Caco-2 (cell line): Measurements from ENCODE around the gene FGD5. TPM values are rescaled to one million over a fixed set of nuclear protein-coding genes. Genes with fewer than 3 reads are reported as not detected.

Experiments
- BruUV-seq: library from RNA; stranded (reverse); fragments of 400-500 nt; replicated peaks from 2 replicates; lab custom pipeline; 2021; lab: Mats Ljungman, UMichigan
- CTCF ChIA-PET: fragments of 300-600 bp; sonication (Branson Sonifier 250); formaldehyde crosslinking; loops from one replicate; lab custom pipeline; 2022; ENCODE audit warnings: antibody characterized with exemption; lab: Charles Lee
- POLR2A ChIA-PET: fragments of 300-600 bp; sonication (Branson Sonifier 250); formaldehyde crosslinking; loops from one replicate; lab custom pipeline; 2022; ENCODE audit warnings: antibody characterized with exemption; lab: Charles Lee
- DNase-seq, 2 experiments: peaks; one replicate each; pipeline versions ENCODE4 v3.0.0 to v3.0.0-alpha.2; 2020 to 2022
- H3K27me3 ChIP-seq: replicated peaks from 2 replicates; pipeline ENCODE4 v1.6.0; 2011; ENCODE audit warnings: low read length; ENCODE audit not compliant: control insufficient read depth, insufficient read depth
- H3K36me3 ChIP-seq: 2 replicates; pipeline ENCODE4 v1.5.1; 2011; ENCODE audit warnings: low read length; ENCODE audit not compliant: control insufficient read depth, insufficient read depth
- H3K4me1 ChIP-seq: fragments of 250-450 bp; sonication (Bioruptor Pico); 2 replicates; pipeline ENCODE4 v1.5.1; 2020; ENCODE audit warnings: mild to moderate bottlenecking
- H3K4me3 ChIP-seq: 2 replicates; pipeline ENCODE4 v1.5.1; 2011; ENCODE audit warnings: low read depth, mild to moderate bottlenecking, control low read depth, low read length
- H3K9me3 ChIP-seq: fragments of 250-450 bp; sonication (Bioruptor Pico); 2 replicates; pipeline ENCODE4 v1.5.1; 2020; ENCODE audit warnings: mild to moderate bottlenecking, moderate library complexity
- H3K27ac Mint-ChIP-seq: one replicate; pipeline ENCODE4 v1.8.0; 2022; ENCODE audit warnings: mixed read lengths; ENCODE audit not compliant: unreplicated experiment
- H3K27me3 Mint-ChIP-seq: one replicate; pipeline ENCODE4 v1.8.0; 2022; ENCODE audit warnings: mixed read lengths; ENCODE audit not compliant: insufficient read depth, unreplicated experiment
- H3K36me3 Mint-ChIP-seq: one replicate; pipeline ENCODE4 v1.8.0; 2022; ENCODE audit warnings: mild to moderate bottlenecking, mixed read lengths; ENCODE audit not compliant: insufficient read depth, unreplicated experiment
- H3K4me1 Mint-ChIP-seq: one replicate; pipeline ENCODE4 v1.8.0; 2022; ENCODE audit warnings: low read depth, mixed read lengths; ENCODE audit not compliant: unreplicated experiment
- H3K4me3 Mint-ChIP-seq: one replicate; pipeline ENCODE4 v1.8.0; 2022; ENCODE audit warnings: mild to moderate bottlenecking, moderate library complexity, mixed read lengths; ENCODE audit not compliant: unreplicated experiment
- H3K9me3 Mint-ChIP-seq: one replicate; pipeline ENCODE4 v1.8.0; 2022; ENCODE audit warnings: mixed read lengths; ENCODE audit not compliant: unreplicated experiment
- CTCF ChIP-seq, 2 experiments: fragments of 200-600 bp in 1 of 2; IDR thresholded peaks; 1 replicate in 1 of 2; 2 replicates in 1 of 2; pipeline versions ENCODE4 v1.5.1 to v1.8.0; 2011 to 2022; ENCODE audit warnings: antibody characterized with exemption in 1 of 2, control low read depth in 1 of 2, inconsistent platforms in 1 of 2, low read depth in 1 of 2, low read length in 1 of 2, mild to moderate bottlenecking in 1 of 2, moderate library complexity in 1 of 2; ENCODE audit not compliant: insufficient read depth in 1 of 2, severe bottlenecking in 1 of 2, unreplicated experiment in 1 of 2
- intact Hi-C: fragments of 100-400 bp; cut with micrococcal nuclease; formaldehyde crosslinking; loops from one replicate; pipeline ENCODE4 v1.10.0; 2022; ENCODE audit not compliant: unreplicated experiment
- total RNA-seq: library from RNA; stranded (reverse); gene quantifications from 2 replicates; pipeline ENCODE4 v1.2.3, GENCODE V29; 2022

The FGD5 gene
- total RNA-seq, 1 experiment from 2014 or later = 0.25 TPM

- Mint-ChIP-seq H3K36me3 (no peaks in the 10 kb centered on the region), H3K4me3 (no peak overlapping the region), H3K27ac (no peak overlapping the region), H3K9me3 (peaks cover 14% of the 10 kb centered on the region), H3K27me3 (peaks cover 9% of the 10 kb centered on the region), H3K4me1 (no peaks in the 10 kb centered on the region)
- CTCF ChIA-PET = no interaction called here
- H3K27me3 ChIP-seq = no peaks in the 10 kb centered on the region
- BruUV-seq = no TSS peak
- H3K4me1 ChIP-seq = no peaks in the 10 kb centered on the region
- POLR2A ChIA-PET = no interaction called here
- intact Hi-C loops = no loop called here
- no peak overlapping the region for H3K4me3 ChIP-seq
- peaks cover 8% of the 10 kb centered on the region; the same call in 1 of the 2 replicates for H3K9me3 ChIP-seq
- no peak for TF ChIP-seq CTCF (IDR thresholded peaks at IDR 0.05; ENCODE audit: insufficient read depth in 1 of 2, low read depth in 1 of 2, low read length in 1 of 2, severe bottlenecking in 1 of 2, unreplicated experiment in 1 of 2)
- DNase-seq = no peak
- H3K36me3 ChIP-seq = no peaks in the 10 kb centered on the region
Measured at GRCh38 chr3:14905055-14905657, 86.4 kb downstream of the FGD5 start.

- ChIA-PET POLR2A (no interaction called here), CTCF (no interaction called here)
- Mint-ChIP-seq H3K27me3 (peaks cover 9% of the 10 kb centered on the region), H3K27ac (no peak overlapping the region), H3K4me1 (no peaks in the 10 kb centered on the region), H3K9me3 (peaks cover 14% of the 10 kb centered on the region), H3K4me3 (no peak overlapping the region), H3K36me3 (no peaks in the 10 kb centered on the region)
- no TSS peak for BruUV-seq
- no peaks in the 10 kb centered on the region for H3K36me3 ChIP-seq
- intact Hi-C loops = no loop called here
- no peak for TF ChIP-seq CTCF (IDR thresholded peaks at IDR 0.05; ENCODE audit: insufficient read depth in 1 of 2, low read depth in 1 of 2, low read length in 1 of 2, severe bottlenecking in 1 of 2, unreplicated experiment in 1 of 2)
- H3K4me1 ChIP-seq = no peaks in the 10 kb centered on the region
- DNase-seq = no peak
- no peaks in the 10 kb centered on the region for H3K27me3 ChIP-seq
- no peak overlapping the region for H3K4me3 ChIP-seq
- peaks cover 8% of the 10 kb centered on the region; the same call in 1 of the 2 replicates for H3K9me3 ChIP-seq
Measured at GRCh38 chr3:14906355-14906971, 87.7 kb downstream of the FGD5 start.

- no peak overlapping the region for H3K4me3 ChIP-seq
- H3K9me3 ChIP-seq = peaks cover 8% of the 10 kb centered on the region; the same call in 1 of the 2 replicates
- Mint-ChIP-seq H3K27me3 (peaks cover 9% of the 10 kb centered on the region), H3K9me3 (peaks cover 14% of the 10 kb centered on the region), H3K36me3 (no peaks in the 10 kb centered on the region), H3K4me3 (no peak overlapping the region), H3K4me1 (no peaks in the 10 kb centered on the region), H3K27ac (no peak overlapping the region)
- H3K36me3 ChIP-seq = no peaks in the 10 kb centered on the region
- POLR2A ChIA-PET = no interaction called here
- no peaks in the 10 kb centered on the region for H3K4me1 ChIP-seq
- TF ChIP-seq CTCF (IDR thresholded peaks at IDR 0.05; ENCODE audit: insufficient read depth in 1 of 2, low read depth in 1 of 2, low read length in 1 of 2, severe bottlenecking in 1 of 2, unreplicated experiment in 1 of 2) = no peak
- intact Hi-C loops = no loop called here
- BruUV-seq = no TSS peak
- CTCF ChIA-PET = no interaction called here
- H3K27me3 ChIP-seq = no peaks in the 10 kb centered on the region
- DNase-seq = no peak
Measured at GRCh38 chr3:14907043-14907966, 88.5 kb downstream of the FGD5 start.
